ENCODE results near the gene NDST4. TPM values are rescaled to one million over a fixed set of nuclear protein-coding genes. Genes with fewer than 3 reads are reported as not detected.

The NDST4 gene
- total RNA-seq, 1 experiment from 2014 or later, result not detected

GRCh38 chr4:114905017-114905416 lies 208.4 kb downstream of the NDST4 start (continued):
- TF ChIP-seq, protein P1, sequence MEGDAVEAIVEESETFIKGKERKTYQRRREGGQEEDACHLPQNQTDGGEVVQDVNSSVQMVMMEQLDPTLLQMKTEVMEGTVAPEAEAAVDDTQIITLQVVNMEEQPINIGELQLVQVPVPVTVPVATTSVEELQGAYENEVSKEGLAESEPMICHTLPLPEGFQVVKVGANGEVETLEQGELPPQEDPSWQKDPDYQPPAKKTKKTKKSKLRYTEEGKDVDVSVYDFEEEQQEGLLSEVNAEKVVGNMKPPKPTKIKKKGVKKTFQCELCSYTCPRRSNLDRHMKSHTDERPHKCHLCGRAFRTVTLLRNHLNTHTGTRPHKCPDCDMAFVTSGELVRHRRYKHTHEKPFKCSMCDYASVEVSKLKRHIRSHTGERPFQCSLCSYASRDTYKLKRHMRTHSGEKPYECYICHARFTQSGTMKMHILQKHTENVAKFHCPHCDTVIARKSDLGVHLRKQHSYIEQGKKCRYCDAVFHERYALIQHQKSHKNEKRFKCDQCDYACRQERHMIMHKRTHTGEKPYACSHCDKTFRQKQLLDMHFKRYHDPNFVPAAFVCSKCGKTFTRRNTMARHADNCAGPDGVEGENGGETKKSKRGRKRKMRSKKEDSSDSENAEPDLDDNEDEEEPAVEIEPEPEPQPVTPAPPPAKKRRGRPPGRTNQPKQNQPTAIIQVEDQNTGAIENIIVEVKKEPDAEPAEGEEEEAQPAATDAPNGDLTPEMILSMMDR (IDR thresholded peaks at IDR 0.05 in 2 of 3, conservative IDR thresholded peaks at IDR 0.05 in 1 of 3; ENCODE audit: borderline replicate concordance in 1 of 3, insufficient read depth in 1 of 3, low read depth in 2 of 3, low read length in 2 of 3), result no peak

GRCh38 chr4:114900934-114901333 lies 212.5 kb downstream of the NDST4 start:
- Histone ChIP-seq H3K9me2 (ENCODE audit: insufficient read depth) (no peaks in the 10 kb centered on the region), H3K79me2 (ENCODE audit: insufficient read depth, low read length) (no peaks in the 10 kb centered on the region), H3K4me3 (replicated peaks in 1 of 2; ENCODE audit: low read depth in 1 of 2, low read length in 2 of 2) (no peak overlapping the region), H3K4me2 (ENCODE audit: low read length) (no peak overlapping the region), H3K36me3 (ENCODE audit: control insufficient read depth in 1 of 2, insufficient read depth in 2 of 2, low read length in 2 of 2) (no peaks in the 10 kb centered on the region), H3K4me1 (ENCODE audit: control insufficient read depth in 1 of 2, insufficient read depth in 2 of 2, low read length in 2 of 2) (no peaks in the 10 kb centered on the region), H4K20me1 (ENCODE audit: insufficient read depth) (no peaks in the 10 kb centered on the region), H3K27me3 (ENCODE audit: insufficient read depth, low read length) (no peaks in the 10 kb centered on the region), H3K9me3 (ENCODE audit: control insufficient read depth in 1 of 2, insufficient read depth in 1 of 2, low read depth in 1 of 2, low read length in 2 of 2) (no peaks in the 10 kb centered on the region), H2AFZ (ENCODE audit: low read depth, low read length, poor library complexity, severe bottlenecking) (no peak overlapping the region), H3K9ac (ENCODE audit: low read length) (no peak overlapping the region), H3K27ac (ENCODE audit: low read depth, low read length) (no peak overlapping the region)
- POLR2A ChIA-PET, result no interaction called here
- RAD21 ChIA-PET (ENCODE audit: low non-redundant PET in 1 of 2, low total read pairs in 2 of 2, uncharacterized antibody in 2 of 2, unreplicated experiment in 2 of 2), result no interaction called here
- BruUV-seq (replicated peaks), result no TSS peak
- DNase-seq (ENCODE audit: low read depth, low spot score) (no peak), ATAC-seq (no peak)
- TF ChIP-seq JUND (IDR thresholded peaks at IDR 0.05) (no peak), EZH2phosphoT487 (IDR thresholded peaks at IDR 0.05; ENCODE audit: borderline replicate concordance) (no peak), YY1 (IDR thresholded peaks at IDR 0.05; ENCODE audit: extremely low read depth, insufficient replicate concordance, low read depth, low read length) (no peak), RAD21 (IDR thresholded peaks at IDR 0.05; ENCODE audit: low read depth) (no peak), SP1 (IDR thresholded peaks at IDR 0.05; ENCODE audit: low read depth) (no peak), TCF7L2 (IDR thresholded peaks at IDR 0.05; ENCODE audit: borderline replicate concordance, extremely low read depth, insufficient read depth, insufficient read length) (no peak), SRF (IDR thresholded peaks at IDR 0.05; ENCODE audit: low read depth) (no peak)
- TF ChIP-seq, protein P2, sequence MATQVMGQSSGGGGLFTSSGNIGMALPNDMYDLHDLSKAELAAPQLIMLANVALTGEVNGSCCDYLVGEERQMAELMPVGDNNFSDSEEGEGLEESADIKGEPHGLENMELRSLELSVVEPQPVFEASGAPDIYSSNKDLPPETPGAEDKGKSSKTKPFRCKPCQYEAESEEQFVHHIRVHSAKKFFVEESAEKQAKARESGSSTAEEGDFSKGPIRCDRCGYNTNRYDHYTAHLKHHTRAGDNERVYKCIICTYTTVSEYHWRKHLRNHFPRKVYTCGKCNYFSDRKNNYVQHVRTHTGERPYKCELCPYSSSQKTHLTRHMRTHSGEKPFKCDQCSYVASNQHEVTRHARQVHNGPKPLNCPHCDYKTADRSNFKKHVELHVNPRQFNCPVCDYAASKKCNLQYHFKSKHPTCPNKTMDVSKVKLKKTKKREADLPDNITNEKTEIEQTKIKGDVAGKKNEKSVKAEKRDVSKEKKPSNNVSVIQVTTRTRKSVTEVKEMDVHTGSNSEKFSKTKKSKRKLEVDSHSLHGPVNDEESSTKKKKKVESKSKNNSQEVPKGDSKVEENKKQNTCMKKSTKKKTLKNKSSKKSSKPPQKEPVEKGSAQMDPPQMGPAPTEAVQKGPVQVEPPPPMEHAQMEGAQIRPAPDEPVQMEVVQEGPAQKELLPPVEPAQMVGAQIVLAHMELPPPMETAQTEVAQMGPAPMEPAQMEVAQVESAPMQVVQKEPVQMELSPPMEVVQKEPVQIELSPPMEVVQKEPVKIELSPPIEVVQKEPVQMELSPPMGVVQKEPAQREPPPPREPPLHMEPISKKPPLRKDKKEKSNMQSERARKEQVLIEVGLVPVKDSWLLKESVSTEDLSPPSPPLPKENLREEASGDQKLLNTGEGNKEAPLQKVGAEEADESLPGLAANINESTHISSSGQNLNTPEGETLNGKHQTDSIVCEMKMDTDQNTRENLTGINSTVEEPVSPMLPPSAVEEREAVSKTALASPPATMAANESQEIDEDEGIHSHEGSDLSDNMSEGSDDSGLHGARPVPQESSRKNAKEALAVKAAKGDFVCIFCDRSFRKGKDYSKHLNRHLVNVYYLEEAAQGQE (IDR thresholded peaks at IDR 0.05; ENCODE audit: low read depth), result no peak
- CTCF ChIA-PET, result no interaction called here
- intact Hi-C loops (cut with micrococcal nuclease), result no loop called here

Measured in HCT116 (cell line).